ENCODE results near the gene JAKMIP1.

JAKMIP1 gene

GRCh38 chr4:6086846-6087245 is 113.5 kb downstream of the JAKMIP1 start:
- no peak for DNase-seq

GRCh38 chr4:6085691-6086628 is 114.4 kb downstream of the JAKMIP1 start:
- DNase-seq: no peak

GRCh38 chr4:6085028-6085690 is 115.2 kb downstream of the JAKMIP1 start:
- no peak for DNase-seq

GRCh38 chr4:6079965-6080364 is 120.4 kb downstream of the JAKMIP1 start:
- DNase-seq: no peak

- no peak for DNase-seq
Observed at GRCh38 chr4:6078560-6078959, 121.8 kb downstream of the JAKMIP1 start.

GRCh38 chr4:6076391-6076790 is 124.0 kb downstream of the JAKMIP1 start:
- DNase-seq: no peak

GRCh38 chr4:6074758-6075157 is 125.6 kb downstream of the JAKMIP1 start:
- no peak for DNase-seq

- DNase-seq: no peak
Observed at GRCh38 chr4:6071959-6072720, 128.2 kb downstream of the JAKMIP1 start.

- no peak for DNase-seq
Observed at GRCh38 chr4:6071191-6071958, 129.0 kb downstream of the JAKMIP1 start.

- no peak for DNase-seq
Observed at GRCh38 chr4:6069845-6070709, 130.3 kb downstream of the JAKMIP1 start.

GRCh38 chr4:6068986-6069385 is 131.4 kb downstream of the JAKMIP1 start:
- no peak for DNase-seq

- DNase-seq: no peak
Observed at GRCh38 chr4:6065934-6066590, 134.3 kb downstream of the JAKMIP1 start.

GRCh38 chr4:6065166-6065565 is 135.2 kb downstream of the JAKMIP1 start:
- no peak for DNase-seq

GRCh38 chr4:6064383-6064782 is 136.0 kb downstream of the JAKMIP1 start:
- no peak for DNase-seq

GRCh38 chr4:6063684-6064083 is 136.7 kb downstream of the JAKMIP1 start:
- DNase-seq: no peak

- no peak for DNase-seq
Observed at GRCh38 chr4:6062133-6062532, 138.2 kb downstream of the JAKMIP1 start.

- DNase-seq: no peak
Observed at GRCh38 chr4:6059375-6059805, 141.0 kb downstream of the JAKMIP1 start.

GRCh38 chr4:6058531-6059374 is 141.6 kb downstream of the JAKMIP1 start:
- DNase-seq: no peak

GRCh38 chr4:6056976-6057766 is 143.2 kb downstream of the JAKMIP1 start:
- no peak for DNase-seq

Measured in GF-D8 (cell line).